NCI-H524 treated with DMSO at 0.1 percent for 48 hours (cell line): ENCODE measurements around the gene CLSTN2.

Experiments
- DNase-seq: peaks from one replicate; lab custom pipeline; 2025; lab: John Stamatoyannopoulos, UW

Gene CLSTN2

GRCh38 chr3:140459462-140459861 is 524.5 kb downstream of the CLSTN2 start:
- no peak for DNase-seq

- no peak for DNase-seq
Measured at GRCh38 chr3:140461250-140461649, 526.3 kb downstream of the CLSTN2 start.

GRCh38 chr3:140463355-140463754 is 528.4 kb downstream of the CLSTN2 start:
- DNase-seq = no peak

- no peak for DNase-seq
Measured at GRCh38 chr3:140465988-140466387, 531.0 kb downstream of the CLSTN2 start.

GRCh38 chr3:140466535-140466934 is 531.5 kb downstream of the CLSTN2 start:
- no peak for DNase-seq

GRCh38 chr3:140467104-140467577 is 532.2 kb downstream of the CLSTN2 start:
- DNase-seq = no peak

- no peak for DNase-seq
Measured at GRCh38 chr3:140467796-140468315, 532.9 kb downstream of the CLSTN2 start.

GRCh38 chr3:140468407-140468806 is 533.4 kb downstream of the CLSTN2 start:
- DNase-seq = no peak

- no peak for DNase-seq
Measured at GRCh38 chr3:140469491-140469890, 534.5 kb downstream of the CLSTN2 start.

GRCh38 chr3:140470211-140470610 is 535.2 kb downstream of the CLSTN2 start:
- DNase-seq = no peak

GRCh38 chr3:140470962-140471361 is 536.0 kb downstream of the CLSTN2 start:
- DNase-seq = no peak

GRCh38 chr3:140472306-140473020 is 537.5 kb downstream of the CLSTN2 start:
- DNase-seq = no peak

GRCh38 chr3:140487566-140487965 is 552.6 kb downstream of the CLSTN2 start:
- DNase-seq = no peak

GRCh38 chr3:140493271-140493670 is 558.3 kb downstream of the CLSTN2 start:
- DNase-seq = no peak

GRCh38 chr3:140494970-140495369 is 560.0 kb downstream of the CLSTN2 start:
- DNase-seq = no peak

GRCh38 chr3:140497331-140497730 is 562.3 kb downstream of the CLSTN2 start:
- DNase-seq = no peak

- peak; percentile 30 for DNase-seq
Measured at GRCh38 chr3:140499114-140499757, 564.3 kb downstream of the CLSTN2 start.

GRCh38 chr3:140500473-140500872 is 565.5 kb downstream of the CLSTN2 start:
- no peak for DNase-seq

GRCh38 chr3:140501061-140501769 is 566.2 kb downstream of the CLSTN2 start:
- DNase-seq = no peak

GRCh38 chr3:140501770-140502364 is 566.9 kb downstream of the CLSTN2 start:
- no peak for DNase-seq

GRCh38 chr3:140505213-140505612 is 570.2 kb downstream of the CLSTN2 start:
- no peak for DNase-seq

GRCh38 chr3:140505876-140506275 is 570.9 kb downstream of the CLSTN2 start:
- DNase-seq = no peak
